Breast epithelium (tissue), 3 donors: ENCODE results near the gene EHMT1.

ENCODE experiments used
- CTCF ChIP-seq, 3 donors: fragments of 450-650 bp; IDR thresholded peaks; one replicate each; pipeline ENCODE4 v1.5.1; 2016 to 2017; ENCODE audit warnings: antibody characterized with exemption in 3 of 3, mild to moderate bottlenecking in 3 of 3, moderate library complexity in 3 of 3
- POLR2AphosphoS5 ChIP-seq, 3 donors: sonication (generic); formaldehyde crosslinking; IDR thresholded peaks; one replicate each; pipeline ENCODE4 v1.6.1; 2017; ENCODE audit warnings: antibody characterized with exemption in 3 of 3

- TF ChIP-seq CTCF (IDR thresholded peaks at IDR 0.05) (no peak), POLR2AphosphoS5 (IDR thresholded peaks at IDR 0.05) (no peak)
These were observed 40.0 kb downstream of the EHMT1 start for GRCh38 chr9:137658781-137659180.
